HG03280 (cell line): ENCODE measurements around the gene DCC.

ENCODE experiments used
- ATAC-seq: cut with Tn5 transposase; IDR thresholded peaks from one replicate; pipeline ENCODE4 v1.9.1; 2021; ENCODE audit warnings: mild to moderate bottlenecking, moderate library complexity; ENCODE audit not compliant: unreplicated experiment

DCC gene, protein sequence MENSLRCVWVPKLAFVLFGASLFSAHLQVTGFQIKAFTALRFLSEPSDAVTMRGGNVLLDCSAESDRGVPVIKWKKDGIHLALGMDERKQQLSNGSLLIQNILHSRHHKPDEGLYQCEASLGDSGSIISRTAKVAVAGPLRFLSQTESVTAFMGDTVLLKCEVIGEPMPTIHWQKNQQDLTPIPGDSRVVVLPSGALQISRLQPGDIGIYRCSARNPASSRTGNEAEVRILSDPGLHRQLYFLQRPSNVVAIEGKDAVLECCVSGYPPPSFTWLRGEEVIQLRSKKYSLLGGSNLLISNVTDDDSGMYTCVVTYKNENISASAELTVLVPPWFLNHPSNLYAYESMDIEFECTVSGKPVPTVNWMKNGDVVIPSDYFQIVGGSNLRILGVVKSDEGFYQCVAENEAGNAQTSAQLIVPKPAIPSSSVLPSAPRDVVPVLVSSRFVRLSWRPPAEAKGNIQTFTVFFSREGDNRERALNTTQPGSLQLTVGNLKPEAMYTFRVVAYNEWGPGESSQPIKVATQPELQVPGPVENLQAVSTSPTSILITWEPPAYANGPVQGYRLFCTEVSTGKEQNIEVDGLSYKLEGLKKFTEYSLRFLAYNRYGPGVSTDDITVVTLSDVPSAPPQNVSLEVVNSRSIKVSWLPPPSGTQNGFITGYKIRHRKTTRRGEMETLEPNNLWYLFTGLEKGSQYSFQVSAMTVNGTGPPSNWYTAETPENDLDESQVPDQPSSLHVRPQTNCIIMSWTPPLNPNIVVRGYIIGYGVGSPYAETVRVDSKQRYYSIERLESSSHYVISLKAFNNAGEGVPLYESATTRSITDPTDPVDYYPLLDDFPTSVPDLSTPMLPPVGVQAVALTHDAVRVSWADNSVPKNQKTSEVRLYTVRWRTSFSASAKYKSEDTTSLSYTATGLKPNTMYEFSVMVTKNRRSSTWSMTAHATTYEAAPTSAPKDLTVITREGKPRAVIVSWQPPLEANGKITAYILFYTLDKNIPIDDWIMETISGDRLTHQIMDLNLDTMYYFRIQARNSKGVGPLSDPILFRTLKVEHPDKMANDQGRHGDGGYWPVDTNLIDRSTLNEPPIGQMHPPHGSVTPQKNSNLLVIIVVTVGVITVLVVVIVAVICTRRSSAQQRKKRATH (N-terminal part only)

DNA sequence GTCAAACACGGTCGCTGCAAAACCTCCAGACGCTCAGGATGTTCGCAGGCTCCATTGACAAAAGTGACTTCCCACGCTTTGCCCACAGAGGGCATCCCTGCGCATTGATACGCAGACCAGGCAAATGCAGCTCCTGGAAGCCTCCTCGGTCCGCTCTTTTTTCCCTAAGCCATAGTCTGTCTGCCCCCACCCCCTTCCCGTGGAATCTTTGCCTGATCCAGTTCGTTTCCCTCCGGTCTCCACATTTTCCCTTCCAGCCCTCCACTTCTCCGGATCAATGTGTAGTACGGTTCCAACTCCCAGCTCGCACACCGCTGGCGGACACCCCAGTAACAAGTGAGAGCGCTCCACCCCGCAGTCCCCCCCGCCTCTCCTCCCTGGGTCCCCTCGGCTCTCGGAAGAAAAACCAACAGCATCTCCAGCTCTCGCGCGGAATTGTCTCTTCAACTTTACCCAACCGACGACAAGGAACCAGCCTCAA is at the start of gene DCC:
Gene DCC, plus strand, starts transcription at position 307 of the 481 bp plus-strand sequence. CDS start 591 bp downstream, outside the sequence.
- ATAC-seq: no peak

DNA sequence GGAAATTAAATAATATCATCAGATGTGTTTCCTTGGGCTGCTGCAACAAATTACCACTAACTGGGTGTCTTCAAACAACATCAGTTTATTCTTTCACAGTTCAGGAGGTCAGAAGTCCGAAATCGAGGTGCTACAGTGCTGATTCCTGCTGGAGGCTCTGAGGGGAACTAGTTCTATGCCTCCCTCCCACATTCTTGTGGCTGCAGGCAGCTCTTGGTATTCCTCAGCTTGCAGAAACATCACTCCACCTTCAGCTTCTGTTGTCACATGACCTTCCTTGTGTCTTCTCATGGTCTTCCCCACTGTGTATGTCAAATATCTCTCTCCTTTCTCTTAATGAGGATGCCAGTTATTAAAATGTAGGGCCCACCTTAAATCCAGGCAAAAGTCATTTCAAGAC is 29.3 kb upstream of the DCC start:
- ATAC-seq: no peak

DNA sequence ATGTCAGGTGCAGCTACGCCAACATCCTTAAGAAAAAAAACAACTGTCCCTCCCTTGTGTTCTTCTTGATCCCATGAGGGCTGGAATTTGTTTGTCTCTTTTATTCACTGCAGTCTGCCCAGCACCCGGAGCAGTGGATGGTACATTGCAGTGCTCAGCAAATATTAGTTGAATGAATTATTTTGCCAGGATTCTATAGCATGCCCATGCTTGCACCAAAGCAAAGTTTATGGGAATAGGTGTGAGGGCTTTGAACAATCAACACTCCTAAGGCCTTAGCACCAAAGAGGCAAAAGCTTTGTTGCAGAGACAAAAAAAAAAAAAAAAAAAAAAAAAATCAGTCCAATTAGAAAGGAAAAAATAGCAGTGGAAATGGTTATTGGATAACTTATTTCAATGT is 28.7 kb upstream of the DCC start:
- ATAC-seq: no peak

DNA sequence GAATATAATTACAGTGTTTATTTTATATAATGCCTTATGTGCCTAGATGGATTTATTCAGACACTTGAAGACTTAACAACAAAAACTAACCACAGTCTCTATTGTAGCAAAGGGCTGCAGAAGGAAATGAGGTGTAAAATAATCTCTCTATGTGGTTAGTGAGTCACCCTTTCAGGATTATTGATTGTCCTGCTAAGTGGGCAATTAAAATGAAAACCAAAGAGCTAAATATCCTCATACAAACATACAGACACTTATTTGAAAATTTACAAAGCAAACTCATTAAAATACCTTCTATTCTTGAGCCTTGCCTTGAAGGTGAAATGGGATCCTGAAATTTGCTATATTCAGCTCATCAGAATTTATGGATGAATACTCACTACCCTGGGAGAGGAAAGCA is 27.7 kb upstream of the DCC start:
- no peak for ATAC-seq

DNA sequence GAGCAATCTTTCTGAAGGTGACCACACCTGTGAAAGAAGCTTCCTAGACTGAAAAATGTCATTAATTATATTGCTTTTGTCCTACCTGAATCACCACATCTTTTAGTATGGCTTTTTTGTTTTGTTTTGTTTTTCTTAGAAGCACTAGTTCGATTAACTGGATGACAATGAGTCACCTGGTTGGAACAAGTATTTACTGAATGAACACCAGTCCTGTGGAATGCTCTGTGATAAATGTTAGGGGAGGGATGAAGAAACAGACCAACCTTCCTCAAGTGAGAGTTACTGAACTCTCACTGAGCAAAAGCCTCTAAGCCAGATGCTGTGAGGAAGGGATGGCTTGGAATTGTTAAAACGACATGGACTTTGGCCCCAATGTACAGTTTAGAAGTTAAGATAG is 26.8 kb upstream of the DCC start:
- ATAC-seq: no peak

DNA sequence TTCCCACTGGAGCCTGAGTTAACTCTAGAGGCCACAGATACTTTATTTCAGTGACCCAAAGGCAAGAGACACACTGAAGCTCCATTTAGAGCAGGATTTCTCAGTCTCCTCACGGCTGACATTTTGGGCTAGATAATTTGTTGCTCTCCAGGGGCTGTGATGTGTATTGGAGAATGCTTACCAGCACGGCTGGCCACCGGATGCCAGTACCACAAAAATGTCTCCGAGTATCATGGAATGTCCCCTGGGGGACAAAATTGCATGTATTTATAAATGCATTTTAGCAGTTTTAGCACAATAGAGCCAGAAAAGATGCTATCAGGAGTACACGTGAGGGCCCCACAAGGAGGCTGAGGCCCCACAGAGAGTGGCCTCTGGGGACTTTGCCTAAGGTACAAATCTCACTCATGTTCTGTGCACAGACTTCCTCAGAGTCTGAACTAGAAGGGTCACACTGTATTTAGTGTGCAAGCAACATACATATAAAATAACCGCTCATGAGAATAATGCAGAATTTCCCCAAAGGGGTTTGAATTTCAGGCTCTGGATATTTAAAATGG is 20.5 kb upstream of the DCC start:
- ATAC-seq: no peak

DNA sequence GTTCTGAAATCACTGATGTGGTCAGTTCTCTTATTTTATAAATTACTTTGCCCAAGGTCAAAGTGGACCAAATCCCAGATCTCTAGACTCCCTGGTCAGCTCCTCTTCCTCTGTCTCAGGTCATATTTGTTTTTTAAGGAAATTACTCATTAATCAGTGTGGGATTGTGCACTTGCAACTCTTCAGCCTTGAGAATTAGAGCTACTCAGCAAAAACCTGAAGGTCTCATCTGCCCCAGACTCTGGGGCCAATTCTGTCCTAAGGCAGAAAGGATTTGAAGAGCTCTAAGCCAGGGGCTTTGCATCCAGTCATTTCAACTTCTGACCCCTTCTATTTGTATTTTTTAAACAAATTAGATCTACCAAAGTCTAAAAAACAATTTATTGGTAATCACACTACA is 17.7 kb upstream of the DCC start:
- ATAC-seq: no peak

DNA sequence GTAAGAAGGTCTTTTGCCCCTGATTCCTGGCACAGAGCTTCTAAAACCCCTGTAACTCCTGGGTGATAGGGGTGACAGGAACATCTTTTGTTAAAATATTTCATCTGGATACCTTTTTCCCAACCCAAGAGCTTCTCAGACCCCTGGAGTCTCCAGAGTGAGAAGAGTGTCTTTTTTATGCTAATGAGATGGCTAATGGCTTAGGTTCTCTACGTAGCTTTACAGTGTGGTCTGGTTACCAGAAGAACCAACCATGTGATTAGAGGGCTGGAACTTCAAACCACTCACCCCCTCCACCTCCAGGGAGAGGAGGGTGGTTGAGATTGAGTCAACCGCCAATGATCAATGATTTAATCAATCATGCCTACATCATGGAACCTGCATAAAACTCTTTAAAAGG is 16.2 kb upstream of the DCC start:
- no peak for ATAC-seq

DNA sequence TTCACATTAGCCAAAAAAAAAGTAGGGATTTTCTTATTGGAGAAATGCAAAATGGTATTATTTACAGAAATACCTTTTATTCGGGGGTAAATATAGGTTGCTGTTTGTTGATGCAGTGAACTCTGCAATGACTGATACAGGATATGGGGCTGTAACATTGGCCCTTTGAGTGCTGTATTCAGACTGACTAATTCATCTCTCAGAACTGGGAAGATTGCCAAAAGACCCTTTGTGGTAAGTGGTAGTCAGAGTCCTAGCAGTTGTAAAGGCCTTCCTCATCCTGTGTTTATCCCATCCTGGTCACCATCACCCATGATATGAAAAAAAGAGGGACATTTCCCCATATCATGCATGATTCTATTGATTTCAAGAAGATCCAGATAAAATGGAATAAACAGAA is 14.0 kb upstream of the DCC start:
- no peak for ATAC-seq

DNA sequence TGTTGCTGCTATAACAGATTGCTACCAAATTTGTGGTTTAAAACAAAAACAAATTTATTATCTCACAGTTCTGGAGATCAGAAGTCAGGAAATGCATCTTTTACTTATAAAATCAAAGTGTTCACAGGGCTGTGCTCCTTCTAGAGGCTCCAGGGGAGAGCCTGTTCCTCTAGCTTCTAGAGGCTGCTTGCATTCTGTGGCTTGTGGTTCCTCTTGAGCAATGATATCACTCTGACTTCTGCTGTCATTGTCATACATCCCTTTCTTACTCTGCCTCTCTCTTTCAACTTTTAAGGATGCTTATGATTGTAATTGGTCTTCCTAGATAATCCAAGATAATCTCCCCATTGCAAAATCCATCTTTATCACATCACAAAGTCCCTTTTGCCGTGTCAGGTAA is 6.1 kb upstream of the DCC start:
- no peak for ATAC-seq

DNA sequence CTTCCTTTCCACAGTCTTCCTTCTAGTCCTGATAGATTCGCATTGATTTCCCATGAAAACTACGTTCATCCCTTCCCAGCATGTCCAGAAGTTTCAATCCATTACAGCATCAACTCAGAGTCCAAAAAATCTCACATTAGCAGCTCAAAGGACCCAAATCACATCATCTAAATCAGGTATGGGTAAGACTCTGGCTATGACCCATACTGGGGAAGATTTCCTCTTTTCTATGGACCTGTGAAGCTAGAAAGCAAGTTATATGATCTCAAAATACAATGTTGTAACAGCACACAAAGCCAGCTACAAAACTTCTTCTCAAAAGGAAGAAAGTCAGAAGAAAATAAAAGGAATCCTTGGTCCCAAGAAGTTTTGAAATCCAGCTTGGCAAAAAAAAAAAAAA is 5.7 kb upstream of the DCC start:
- ATAC-seq: no peak

DNA sequence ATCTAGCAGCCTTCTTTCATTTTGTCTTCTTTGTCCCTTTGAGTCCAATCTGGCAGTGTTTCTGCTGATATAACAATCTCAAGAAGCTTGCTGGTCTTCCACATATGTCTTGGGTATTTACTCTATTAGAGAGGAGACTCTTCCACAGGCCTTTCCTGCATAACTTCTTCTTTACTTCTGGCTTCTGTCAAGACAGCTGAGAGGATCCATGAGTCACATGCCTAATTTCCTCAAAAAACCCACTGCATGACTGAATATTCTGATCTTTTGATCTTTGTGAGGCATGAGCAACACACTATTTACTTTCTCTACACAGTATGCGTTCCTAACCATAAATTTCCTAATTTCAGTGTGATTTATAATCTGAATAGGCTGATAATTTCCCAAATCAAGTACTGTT is 5.1 kb upstream of the DCC start:
- no peak for ATAC-seq

DNA sequence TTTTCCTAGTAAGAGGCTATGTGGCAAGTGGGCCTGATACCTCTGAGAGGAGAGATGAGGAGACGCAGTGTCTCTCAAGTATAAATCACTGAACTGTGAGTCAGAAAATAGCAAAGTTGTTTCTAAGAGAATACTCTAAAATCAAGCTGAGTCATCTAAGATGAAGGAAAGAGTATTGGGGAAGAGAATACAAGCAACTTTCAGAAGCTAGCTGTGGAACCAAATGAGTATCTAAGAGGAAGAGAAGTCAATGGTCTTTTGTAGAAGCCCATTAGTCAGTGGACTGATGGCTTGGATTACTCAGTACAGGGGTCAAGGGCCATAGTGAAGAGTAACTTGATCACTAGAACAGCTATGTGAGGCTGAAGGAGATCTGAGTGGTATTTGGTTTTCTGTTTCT is 2.7 kb upstream of the DCC start:
- no peak for ATAC-seq

DNA sequence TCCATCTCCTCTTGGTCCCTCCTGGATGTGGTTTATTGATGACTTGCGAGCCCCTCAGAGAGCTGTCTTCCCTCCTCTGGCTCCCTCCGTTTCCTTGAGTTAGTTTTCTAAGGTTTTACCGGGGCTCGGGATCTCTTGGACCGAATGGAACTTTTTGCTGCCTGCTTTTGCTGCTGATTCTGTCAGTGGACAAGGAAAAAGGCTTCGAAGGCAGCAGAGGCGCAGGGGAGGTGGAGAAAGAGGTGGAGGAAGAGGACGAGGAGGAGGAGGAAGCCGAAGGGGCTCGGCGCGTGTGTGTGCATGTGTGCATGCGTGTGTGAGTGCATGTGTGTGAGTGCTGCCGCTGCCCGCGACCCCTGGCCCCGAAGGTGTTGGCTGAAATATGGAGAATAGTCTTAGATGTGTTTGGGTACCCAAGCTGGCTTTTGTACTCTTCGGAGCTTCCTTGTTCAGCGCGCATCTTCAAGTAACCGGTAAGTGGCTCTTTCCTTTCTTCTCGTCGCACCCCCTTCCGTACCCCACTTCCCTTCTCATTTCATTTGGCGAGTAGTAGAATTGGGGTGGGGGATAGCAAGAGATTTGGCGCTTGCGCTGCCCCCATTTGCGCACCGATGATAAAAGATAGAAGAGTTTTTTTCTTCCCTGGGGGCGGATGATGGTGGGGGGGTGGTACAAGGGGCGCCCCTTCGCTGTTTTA is 557 bp downstream of the DCC start:
- no peak for ATAC-seq

DNA sequence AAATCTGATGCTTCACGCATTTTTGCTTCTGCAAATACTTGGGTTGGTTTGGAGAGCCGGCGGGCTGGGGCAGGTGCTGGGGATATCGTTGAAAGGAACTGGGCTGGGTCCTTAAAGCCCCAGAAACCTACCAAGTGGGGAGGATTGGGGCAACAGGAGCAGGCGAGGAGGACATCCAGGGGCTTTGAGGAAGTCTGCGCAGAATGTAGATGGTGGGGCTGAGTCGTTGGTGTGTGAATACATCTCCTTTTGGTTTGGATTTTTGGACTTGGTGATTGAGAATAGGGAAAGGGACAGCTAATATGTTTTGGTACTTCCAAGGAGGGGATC is 1.1 kb downstream of the DCC start:
- no peak for ATAC-seq

DNA sequence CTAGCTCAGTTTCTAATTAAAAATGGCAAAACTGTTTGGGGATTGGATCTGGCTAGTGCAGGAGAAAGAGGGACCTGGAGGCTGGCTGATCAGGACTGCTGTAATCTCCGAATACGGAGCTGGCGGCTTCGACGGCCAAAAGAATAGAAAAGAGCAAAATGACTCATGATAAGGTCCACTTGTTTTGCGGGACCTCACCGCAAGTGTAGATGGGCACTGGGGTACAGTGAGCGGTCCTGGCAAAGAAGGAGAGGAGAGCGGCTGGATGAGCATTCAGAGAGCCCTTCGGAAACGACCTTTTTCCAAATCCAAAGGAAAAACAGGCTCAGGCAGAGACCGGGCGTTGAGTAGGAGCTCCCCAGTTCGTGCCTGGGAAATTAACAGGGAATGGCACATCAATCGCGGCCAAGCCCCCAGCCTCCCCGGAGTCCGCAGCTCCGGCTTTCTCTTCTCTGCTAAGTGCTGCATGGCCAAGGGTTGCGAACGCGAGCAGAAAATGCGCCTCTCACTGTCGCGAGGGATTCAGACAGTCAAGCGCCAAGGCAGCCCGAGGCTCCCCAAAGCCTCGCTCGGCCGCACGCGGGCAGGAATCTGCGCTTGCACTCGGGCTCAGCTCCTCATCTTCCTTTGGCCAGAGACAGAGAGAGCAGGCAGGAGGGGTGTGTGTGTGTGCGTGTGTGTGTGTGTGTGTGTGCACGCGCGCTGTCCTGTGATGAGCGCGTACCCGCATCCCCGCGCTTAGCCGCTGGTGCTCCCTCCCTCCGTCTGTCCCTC is 1.8 kb downstream of the DCC start:
- no peak for ATAC-seq

DNA sequence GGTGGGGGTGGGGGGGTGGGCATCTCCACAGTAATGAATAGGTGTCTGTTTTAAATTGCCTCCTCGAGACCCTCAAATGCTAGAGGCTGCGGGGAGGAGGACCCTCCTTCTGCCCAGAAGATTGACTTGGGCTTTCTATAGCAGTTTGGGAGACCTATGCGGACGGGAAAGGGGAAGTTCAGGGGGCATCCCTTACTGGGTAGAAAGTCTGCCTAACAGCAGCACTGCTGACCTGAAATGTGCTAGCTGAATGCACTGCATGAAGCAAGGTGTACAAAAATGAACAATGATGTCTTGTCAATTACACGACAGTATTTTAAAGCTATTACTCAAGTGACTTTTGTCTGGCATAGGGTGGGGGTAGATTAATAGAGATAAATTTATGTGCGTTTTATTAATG is 2.5 kb downstream of the DCC start:
- ATAC-seq: no peak

DNA sequence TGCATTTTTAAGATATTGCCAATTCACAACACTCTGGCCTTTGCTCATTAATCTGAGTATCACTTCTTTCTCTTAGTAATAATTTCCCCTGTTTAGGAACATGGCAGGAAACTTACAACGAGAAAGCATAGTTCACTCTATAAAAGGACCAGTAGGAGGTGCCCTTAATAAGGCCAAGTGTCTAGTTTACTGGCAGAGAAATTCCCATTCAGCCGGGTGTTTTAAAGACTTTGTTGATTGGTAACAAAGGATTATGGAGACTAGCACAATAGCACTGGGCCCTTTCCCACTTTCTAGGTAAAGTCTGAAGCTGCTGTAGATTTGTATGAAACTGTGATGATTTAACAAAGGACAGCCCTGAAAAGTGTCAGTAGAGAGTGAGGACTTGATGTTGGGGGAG is 3.1 kb downstream of the DCC start:
- no peak for ATAC-seq

DNA sequence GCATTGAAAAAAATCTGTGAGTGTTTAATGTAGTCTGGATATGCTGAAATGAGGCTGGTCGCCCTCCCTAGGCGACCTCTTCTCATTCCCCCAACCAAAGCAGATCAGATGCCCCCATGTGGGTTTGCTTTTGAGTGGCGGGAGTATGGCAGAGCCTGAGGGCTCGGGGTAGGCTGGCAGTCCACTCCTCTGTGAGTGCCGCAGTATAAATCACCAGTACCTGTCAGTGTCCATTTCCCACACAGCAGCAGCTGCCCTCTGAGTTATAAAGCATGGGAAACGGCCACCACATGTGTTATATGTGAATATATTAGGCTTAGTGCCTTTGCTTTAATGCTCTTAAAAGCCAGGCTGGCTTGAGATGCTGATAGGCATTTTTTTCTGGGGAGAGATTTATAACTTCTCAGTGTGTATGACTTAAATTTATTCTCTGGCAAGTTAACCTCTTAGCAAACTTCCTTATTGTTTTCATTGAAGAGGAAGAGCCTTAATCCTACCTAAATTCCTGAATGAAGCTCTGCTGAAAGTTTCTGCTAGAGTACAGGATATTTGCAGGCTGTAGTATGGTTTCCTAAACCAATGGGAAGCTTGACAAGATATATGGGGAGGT is 3.8 kb downstream of the DCC start:
- ATAC-seq: no peak

DNA sequence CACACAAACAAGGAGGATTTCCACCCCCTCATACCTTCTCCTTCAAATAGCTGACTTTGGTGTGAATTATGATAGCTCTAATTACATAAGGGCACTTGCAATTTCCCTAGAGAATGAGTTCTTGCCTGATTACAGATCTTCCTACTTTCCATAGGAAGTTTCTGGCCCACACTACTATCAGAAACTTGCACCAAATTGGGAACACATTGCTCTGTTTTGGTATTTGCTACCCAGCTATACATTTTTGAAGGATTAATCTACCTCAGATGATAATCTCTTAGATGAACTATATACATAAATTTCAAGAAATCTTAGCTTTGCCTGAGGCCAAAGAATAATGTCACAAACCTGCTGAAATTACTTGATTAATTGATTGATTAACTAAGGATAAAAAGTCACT is 4.9 kb downstream of the DCC start:
- ATAC-seq: no peak
